ENCODE data around the gene EYA2. TPM values are rescaled to one million over a fixed set of nuclear protein-coding genes. Genes with fewer than 3 reads are reported as not detected.

The EYA2 gene
- total RNA-seq, 2 donors from 2014 or later, result 30.0 to 31.0 TPM

DNA sequence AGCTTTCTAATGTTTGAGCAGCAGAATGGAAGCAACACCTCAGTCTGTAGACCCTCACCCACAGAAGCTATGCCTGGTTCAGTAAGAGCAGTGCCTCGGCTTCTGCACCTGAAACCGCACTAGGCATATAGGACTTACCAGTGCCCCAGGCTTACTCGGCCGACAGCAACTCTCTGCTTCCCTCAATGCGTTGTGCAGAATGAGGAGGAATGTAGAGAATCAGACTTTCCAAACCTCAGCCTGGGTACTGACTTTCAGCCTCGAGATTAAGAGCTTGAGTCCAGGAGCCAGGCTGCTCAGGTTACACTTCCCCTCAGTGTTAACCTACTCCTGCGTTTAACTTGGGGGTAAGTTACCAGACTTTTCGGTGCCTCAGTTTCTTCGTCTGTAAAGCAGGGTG is 8.6 kb downstream of the EYA2 start:
- DNase-seq (ENCODE audit: low spot score), result no peak
- Histone ChIP-seq H3K4me1 (replicated peaks) (no peaks in the 10 kb centered on the region), H3K36me3 (no peaks in the 10 kb centered on the region), H3K27ac (no peak overlapping the region), H3K9me3 (no peaks in the 10 kb centered on the region), H3K4me3 (no peak overlapping the region), H3K27me3 (replicated peaks; ENCODE audit: insufficient read depth) (no peaks in the 10 kb centered on the region)
- TF ChIP-seq POLR2A (IDR thresholded peaks at IDR 0.05) (no peak), POLR2AphosphoS5 (IDR thresholded peaks at IDR 0.05) (no peak), CTCF (IDR thresholded peaks at IDR 0.05) (no peak)
- WGBS, result 65% methylated on average over 9 of the region's 9 CpGs
- intact Hi-C loops (cut with DNase I), result no loop called here

- WGBS, result 86% methylated on average over 7 of the region's 7 CpGs
- no peak overlapping the region for H3K27ac ChIP-seq
- intact Hi-C loops (cut with DNase I), result no loop called here
Measured at GRCh38 chr20:46903937-46904336, 9.3 kb downstream of the EYA2 start.

GRCh38 chr20:46905364-46906125 is 10.9 kb downstream of the EYA2 start:
- 52% methylated on average over 5 of the region's 5 CpGs for WGBS
- DNase-seq (ENCODE audit: low spot score), result no peak

More at GRCh38 chr20:46903937-46904336, 9.3 kb downstream of the EYA2 start:
- no peak for TF ChIP-seq POLR2A (IDR thresholded peaks at IDR 0.05)
- no peak for TF ChIP-seq POLR2AphosphoS5 (IDR thresholded peaks at IDR 0.05)
- no peak for TF ChIP-seq CTCF (IDR thresholded peaks at IDR 0.05)
- Histone ChIP-seq H3K36me3 (no peaks in the 10 kb centered on the region), H3K4me3 (no peak overlapping the region), H3K9me3 (no peaks in the 10 kb centered on the region), H3K27me3 (replicated peaks; ENCODE audit: insufficient read depth) (no peaks in the 10 kb centered on the region), H3K4me1 (replicated peaks) (no peaks in the 10 kb centered on the region)
- no peak for DNase-seq (ENCODE audit: low spot score)

GRCh38 chr20:46913329-46914044 is 18.8 kb downstream of the EYA2 start:
- 64% methylated on average over 5 of the region's 5 CpGs for WGBS
- no peak for TF ChIP-seq CTCF (IDR thresholded peaks at IDR 0.05)
- no peak for TF ChIP-seq POLR2AphosphoS5 (IDR thresholded peaks at IDR 0.05)
- no peak for TF ChIP-seq POLR2A (IDR thresholded peaks at IDR 0.05)

More at GRCh38 chr20:46905364-46906125, 10.9 kb downstream of the EYA2 start:
- H3K4me3 ChIP-seq, result no peak overlapping the region
- no peaks in the 10 kb centered on the region for H3K4me1 ChIP-seq (replicated peaks)
- no peaks in the 10 kb centered on the region for H3K27me3 ChIP-seq (replicated peaks; ENCODE audit: insufficient read depth)
- TF ChIP-seq CTCF (IDR thresholded peaks at IDR 0.05) (no peak), POLR2A (IDR thresholded peaks at IDR 0.05) (no peak), POLR2AphosphoS5 (IDR thresholded peaks at IDR 0.05) (no peak)
- no peak overlapping the region for H3K27ac ChIP-seq
- intact Hi-C loops (cut with DNase I), result no loop called here
- no peaks in the 10 kb centered on the region for H3K9me3 ChIP-seq
- H3K36me3 ChIP-seq, result no peaks in the 10 kb centered on the region

More at GRCh38 chr20:46913329-46914044, 18.8 kb downstream of the EYA2 start:
- no peaks in the 10 kb centered on the region for H3K27me3 ChIP-seq (replicated peaks; ENCODE audit: insufficient read depth)
- intact Hi-C loops (cut with DNase I), result no loop called here
- no peaks in the 10 kb centered on the region for H3K9me3 ChIP-seq
- DNase-seq (ENCODE audit: low spot score), result no peak
- H3K4me3 ChIP-seq, result no peak overlapping the region
- H3K4me1 ChIP-seq (replicated peaks), result no peaks in the 10 kb centered on the region
- H3K27ac ChIP-seq, result no peak overlapping the region
- no peaks in the 10 kb centered on the region for H3K36me3 ChIP-seq

Measured in prostate gland (tissue), 2 donors.